BLaER1 treated with 17β-estradiol and CSF1 and Interleukin-3, amounts not matched to agents 10 nM and 100 nM (cell line): Measurements from ENCODE around the gene NBAS.

Source experiments
- H3K27ac ChIP-seq, 11 experiments: shearing (Covaris generic); formaldehyde crosslinking; 2 replicates each; pipeline ENCODE4 v1.8.1; 2022
- H3K27me3 ChIP-seq, 11 experiments: shearing (Covaris generic); formaldehyde crosslinking; 2 replicates each; pipeline ENCODE4 v1.8.1; 2022
- H3K36me3 ChIP-seq, 11 experiments: shearing (Covaris generic); formaldehyde crosslinking; 2 replicates each; pipeline ENCODE4 v1.8.1; 2022
- H3K4me1 ChIP-seq, 10 experiments: shearing (Covaris generic); formaldehyde crosslinking; 2 replicates each; pipeline ENCODE4 v1.8.1; 2022
- H3K4me2 ChIP-seq, 11 experiments: shearing (Covaris generic); formaldehyde crosslinking; 2 replicates each; pipeline ENCODE4 v1.8.1; 2022
- H3K4me3 ChIP-seq, 10 experiments: shearing (Covaris generic); formaldehyde crosslinking; 2 replicates each; pipeline ENCODE4 v1.8.1; 2022
- H3K9ac ChIP-seq, 11 experiments: shearing (Covaris generic); formaldehyde crosslinking; 2 replicates each; pipeline ENCODE4 v1.8.1; 2022
- H3K9me3 ChIP-seq, 11 experiments: shearing (Covaris generic); formaldehyde crosslinking; replicated peaks in 1 of 11; 2 replicates each; pipeline ENCODE4 v1.8.1; 2022
- H4K20me1 ChIP-seq, 11 experiments: shearing (Covaris generic); formaldehyde crosslinking; 2 replicates each; pipeline ENCODE4 v1.8.1; 2022
- Cebpa-rat ChIP-seq, 11 experiments: shearing (Covaris generic); IDR thresholded peaks; 2 replicates each; pipeline ENCODE4 v1.8.1; 2022

Gene NBAS

DNA sequence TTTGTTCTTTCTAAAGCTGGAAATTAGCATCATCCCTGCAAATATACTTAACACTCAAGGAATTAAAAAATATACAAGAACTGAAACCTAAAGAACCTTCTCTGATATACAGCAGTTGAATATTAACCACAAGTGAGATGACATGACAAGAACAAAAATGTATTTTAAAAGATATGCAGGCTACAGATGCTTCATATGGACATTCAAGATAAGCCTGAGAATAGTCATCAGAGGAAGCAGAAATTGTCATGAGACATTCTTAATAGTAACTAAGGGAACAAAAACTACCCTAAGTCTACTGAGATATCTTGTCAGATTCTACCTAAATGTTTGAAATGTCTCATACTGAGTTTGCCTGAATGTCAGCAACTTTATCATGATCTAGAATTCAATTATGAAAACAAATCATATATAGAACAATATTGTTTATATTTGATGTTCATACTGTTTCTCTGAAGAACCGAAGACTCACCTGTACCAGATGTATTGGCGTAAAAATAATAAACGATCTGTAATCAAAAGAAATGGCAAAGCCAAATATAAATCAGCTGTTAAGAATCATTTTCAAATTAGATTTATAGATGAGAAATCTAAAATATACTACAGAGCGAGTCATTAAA lies 4.7 kb downstream of the NBAS start:
- TF ChIP-seq Cebpa-rat (IDR thresholded peaks at IDR 0.05) = no peak
- H3K4me1 ChIP-seq = peaks cover 10 to 17% (median 15%) of the 10 kb centered on the region in 10 experiments
- no peaks in the 10 kb centered on the region for H3K27me3 ChIP-seq
- H3K4me3 ChIP-seq = no peak overlapping the region
- H4K20me1 ChIP-seq = peaks cover 0 to 18% (median 0%) of the 10 kb centered on the region in 11 experiments; a peak in 5 of 22 replicates
- H3K36me3 ChIP-seq = peaks cover 10 to 49% (median 37%) of the 10 kb centered on the region in 11 experiments; a peak in 21 of 22 replicates
- H3K4me2 ChIP-seq = no peak overlapping the region
- H3K27ac ChIP-seq = no peak overlapping the region
- no peak overlapping the region for H3K9ac ChIP-seq
- no peaks in the 10 kb centered on the region for H3K9me3 ChIP-seq

DNA sequence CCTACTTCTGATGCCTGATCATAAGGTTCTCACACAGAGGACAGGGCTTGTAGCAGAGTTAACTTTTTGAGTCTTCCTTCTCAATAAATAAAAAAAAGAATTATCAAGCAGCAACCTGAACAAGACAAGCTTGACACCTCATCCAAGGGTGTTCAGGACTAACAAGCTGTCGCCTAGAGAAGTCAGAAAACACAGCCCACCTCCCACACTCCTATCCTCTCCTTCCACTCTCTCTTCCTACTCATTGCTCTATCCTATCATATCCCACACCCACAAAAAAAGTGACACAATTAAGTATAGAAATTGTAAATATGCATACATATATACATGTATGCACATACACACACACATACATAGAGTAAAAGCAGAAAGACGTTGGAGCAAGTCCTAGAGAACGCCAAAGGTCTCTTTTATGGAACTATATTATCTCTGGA lies 5.4 kb downstream of the NBAS start:
- Histone ChIP-seq H3K36me3 (peaks cover 12 to 53% (median 41%) of the 10 kb centered on the region in 11 experiments; a peak in 21 of 22 replicates), H3K4me3 (no peak overlapping the region), H3K27me3 (no peaks in the 10 kb centered on the region), H3K9ac (no peak overlapping the region), H3K9me3 (no peaks in the 10 kb centered on the region), H4K20me1 (peaks cover 0 to 18% (median 0%) of the 10 kb centered on the region in 11 experiments; a peak in 5 of 22 replicates), H3K4me2 (no peak overlapping the region), H3K4me1 (peaks cover 10 to 17% (median 14%) of the 10 kb centered on the region in 10 experiments), H3K27ac (no peak overlapping the region)
- TF ChIP-seq Cebpa-rat (IDR thresholded peaks at IDR 0.05) = no peak

DNA sequence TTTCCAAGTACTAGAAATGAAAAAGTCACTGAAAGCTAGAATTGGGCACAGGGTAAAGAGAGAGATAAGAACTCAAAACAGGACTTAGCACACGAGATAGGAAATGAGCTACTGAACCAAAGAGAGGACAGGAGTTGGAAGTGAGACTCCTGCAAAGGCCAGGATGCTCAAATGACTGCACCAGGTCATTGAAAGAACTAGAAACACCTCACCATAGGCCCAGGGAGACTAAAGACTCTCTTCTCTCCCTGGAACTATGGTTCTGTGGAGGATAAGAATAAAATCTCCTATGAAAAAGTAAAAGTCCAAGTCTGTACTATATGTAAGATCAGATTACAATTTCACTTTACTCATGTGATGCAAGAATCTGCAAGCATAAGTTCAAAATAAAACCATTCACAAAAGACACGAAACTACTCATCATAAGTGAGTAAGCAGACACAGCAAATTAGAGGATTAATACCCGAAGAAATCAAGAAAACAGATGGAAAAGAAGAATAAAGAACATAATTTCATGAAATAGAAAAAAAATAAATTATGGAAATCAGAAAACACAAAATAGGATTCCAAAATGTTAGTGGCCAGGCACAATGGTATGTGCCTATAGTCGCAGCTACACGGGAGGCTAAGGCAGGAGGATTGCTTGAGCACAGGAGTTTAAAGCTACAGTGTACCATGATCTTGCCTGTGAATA lies 6.5 kb downstream of the NBAS start:
- TF ChIP-seq Cebpa-rat (IDR thresholded peaks at IDR 0.05) = no peak
- no peak overlapping the region for H3K4me2 ChIP-seq
- H3K27ac ChIP-seq = no peak overlapping the region
- H3K4me3 ChIP-seq = no peak overlapping the region
- H3K9ac ChIP-seq = no peak overlapping the region
- H3K27me3 ChIP-seq = no peaks in the 10 kb centered on the region
- H3K9me3 ChIP-seq = no peaks in the 10 kb centered on the region
- H3K36me3 ChIP-seq = peaks cover 21 to 64% (median 46%) of the 10 kb centered on the region in 11 experiments; a peak in 21 of 22 replicates
- H3K4me1 ChIP-seq = peaks cover 4 to 11% (median 9%) of the 10 kb centered on the region in 10 experiments
- peaks cover 0 to 12% (median 0%) of the 10 kb centered on the region in 11 experiments; a peak in 5 of 22 replicates for H4K20me1 ChIP-seq

DNA sequence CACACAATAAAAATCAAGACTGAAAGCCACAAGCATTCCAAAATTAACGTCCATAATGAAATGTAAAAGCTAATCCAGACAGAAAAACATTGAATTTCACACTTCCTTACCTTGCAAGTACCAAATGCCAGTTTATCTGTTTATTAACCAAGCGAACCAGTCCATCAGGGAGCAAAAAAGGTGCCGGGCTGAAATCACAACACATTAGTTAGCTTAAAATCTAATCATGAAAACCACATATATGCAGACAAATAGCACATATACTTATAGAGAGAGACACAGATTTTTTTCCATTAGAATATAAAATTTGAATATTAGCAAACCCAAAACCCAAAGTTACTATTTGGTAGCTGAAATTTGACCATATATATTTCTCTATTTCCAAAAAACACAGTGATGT lies 7.2 kb downstream of the NBAS start:
- Histone ChIP-seq H4K20me1 (peaks cover 0 to 6% (median 0%) of the 10 kb centered on the region in 11 experiments; a peak in 4 of 22 replicates), H3K27me3 (no peaks in the 10 kb centered on the region), H3K4me1 (peaks cover 0 to 4% (median 2%) of the 10 kb centered on the region in 10 experiments; a peak in 7 of 20 replicates), H3K4me2 (no peak overlapping the region), H3K36me3 (peaks cover 27 to 71% (median 51%) of the 10 kb centered on the region in 11 experiments), H3K9ac (no peak overlapping the region), H3K9me3 (no peaks in the 10 kb centered on the region), H3K27ac (no peak overlapping the region), H3K4me3 (no peak overlapping the region)
- TF ChIP-seq Cebpa-rat (IDR thresholded peaks at IDR 0.05) = no peak

DNA sequence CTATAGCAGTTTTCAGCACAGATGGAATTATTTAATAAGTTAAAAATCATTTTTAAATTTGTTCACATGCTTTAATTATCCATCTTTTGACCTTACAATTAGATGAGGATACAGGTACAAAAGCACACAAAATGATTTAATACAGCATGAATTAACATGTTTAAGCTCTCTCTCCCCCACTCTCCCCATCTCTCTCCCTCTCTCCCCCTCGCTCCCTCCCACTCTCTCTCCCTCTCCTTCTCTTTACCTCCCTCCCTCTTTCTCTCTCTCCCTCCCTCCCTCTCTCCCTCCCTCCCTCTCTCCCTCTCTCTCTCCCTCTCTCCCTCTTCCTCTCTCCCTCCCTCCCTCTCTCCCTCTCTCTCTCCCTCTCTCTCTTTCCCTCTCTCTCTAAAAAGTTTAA lies 7.6 kb downstream of the NBAS start:
- H3K27me3 ChIP-seq = no peaks in the 10 kb centered on the region
- H4K20me1 ChIP-seq = peaks cover 0 to 6% (median 0%) of the 10 kb centered on the region in 11 experiments; a peak in 3 of 22 replicates
- no peak for TF ChIP-seq Cebpa-rat (IDR thresholded peaks at IDR 0.05)
- no peak overlapping the region for H3K9ac ChIP-seq
- H3K27ac ChIP-seq = no peak overlapping the region
- peaks cover 28 to 75% (median 55%) of the 10 kb centered on the region in 11 experiments for H3K36me3 ChIP-seq
- no peak overlapping the region for H3K4me2 ChIP-seq
- no peak overlapping the region for H3K4me3 ChIP-seq
- no peaks in the 10 kb centered on the region for H3K9me3 ChIP-seq
- no peaks in the 10 kb centered on the region for H3K4me1 ChIP-seq

DNA sequence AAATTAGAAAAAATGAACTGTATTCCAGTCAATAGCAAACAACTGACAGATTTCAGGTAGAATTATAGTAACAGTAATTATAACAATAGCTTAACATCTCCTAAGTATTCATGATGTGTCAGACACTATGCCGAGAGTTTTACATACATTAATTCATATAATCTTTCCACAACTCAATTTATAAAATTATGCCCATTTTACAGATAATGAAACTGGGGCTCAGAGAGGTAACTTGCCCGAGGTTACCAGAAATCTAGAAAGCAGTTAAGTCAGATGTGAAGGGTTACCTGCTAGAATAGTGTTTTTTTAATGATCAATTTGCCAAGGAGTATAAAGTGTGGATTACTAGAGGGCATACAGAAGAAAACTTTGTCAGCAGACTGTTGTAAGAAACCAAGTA lies 12.2 kb downstream of the NBAS start:
- no peak overlapping the region for H3K27ac ChIP-seq
- no peak overlapping the region for H3K9ac ChIP-seq
- H3K4me1 ChIP-seq = no peaks in the 10 kb centered on the region
- no peak for TF ChIP-seq Cebpa-rat (IDR thresholded peaks at IDR 0.05)
- no peaks in the 10 kb centered on the region for H4K20me1 ChIP-seq
- no peak overlapping the region for H3K4me2 ChIP-seq
- H3K4me3 ChIP-seq = no peak overlapping the region
- peaks cover 38 to 77% (median 52%) of the 10 kb centered on the region in 11 experiments for H3K36me3 ChIP-seq
- no peaks in the 10 kb centered on the region for H3K9me3 ChIP-seq
- H3K27me3 ChIP-seq = no peaks in the 10 kb centered on the region

DNA sequence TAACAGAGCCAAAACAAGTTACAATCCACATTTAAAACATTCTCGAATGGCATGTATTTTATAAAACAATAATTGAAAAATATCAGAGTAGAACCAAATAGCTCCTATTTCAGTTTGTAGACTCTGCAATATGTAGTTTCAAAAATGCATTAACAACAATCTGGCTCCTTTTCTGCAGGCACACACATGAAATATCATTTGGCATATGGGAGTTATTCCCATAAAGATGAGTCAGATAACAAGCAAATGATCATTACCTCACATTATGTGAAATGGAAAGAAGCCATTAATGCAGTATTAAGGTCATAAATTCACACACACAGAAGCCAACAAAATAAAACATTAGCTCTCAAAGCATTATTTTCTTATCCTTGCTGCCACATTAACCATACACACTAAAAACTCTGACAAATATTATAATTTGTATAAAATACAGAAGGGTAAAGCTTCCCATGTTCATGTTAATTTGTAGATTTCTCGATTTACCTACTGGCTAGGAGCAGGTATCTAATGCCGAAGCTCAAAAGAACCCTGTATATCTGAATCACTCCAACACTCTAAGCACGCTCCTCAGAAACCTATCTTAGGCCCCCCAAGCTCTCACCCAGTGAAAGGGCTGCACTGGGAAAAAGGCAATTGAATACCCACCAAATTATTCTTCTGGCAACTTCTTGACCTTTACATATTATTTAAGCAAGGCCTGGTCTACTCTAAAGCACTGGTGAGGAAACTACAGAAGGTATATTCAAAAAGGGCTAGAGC lies 13.8 kb downstream of the NBAS start:
- H3K27me3 ChIP-seq = no peaks in the 10 kb centered on the region
- no peaks in the 10 kb centered on the region; a peak in 1 of 22 replicates for H4K20me1 ChIP-seq
- H3K9me3 ChIP-seq = no peaks in the 10 kb centered on the region
- H3K36me3 ChIP-seq = peaks cover 33 to 76% (median 47%) of the 10 kb centered on the region in 11 experiments
- H3K4me3 ChIP-seq = no peak overlapping the region
- H3K4me2 ChIP-seq = no peak overlapping the region
- H3K27ac ChIP-seq = no peak overlapping the region
- H3K4me1 ChIP-seq = no peaks in the 10 kb centered on the region
- no peak overlapping the region for H3K9ac ChIP-seq
- TF ChIP-seq Cebpa-rat (IDR thresholded peaks at IDR 0.05) = no peak

DNA sequence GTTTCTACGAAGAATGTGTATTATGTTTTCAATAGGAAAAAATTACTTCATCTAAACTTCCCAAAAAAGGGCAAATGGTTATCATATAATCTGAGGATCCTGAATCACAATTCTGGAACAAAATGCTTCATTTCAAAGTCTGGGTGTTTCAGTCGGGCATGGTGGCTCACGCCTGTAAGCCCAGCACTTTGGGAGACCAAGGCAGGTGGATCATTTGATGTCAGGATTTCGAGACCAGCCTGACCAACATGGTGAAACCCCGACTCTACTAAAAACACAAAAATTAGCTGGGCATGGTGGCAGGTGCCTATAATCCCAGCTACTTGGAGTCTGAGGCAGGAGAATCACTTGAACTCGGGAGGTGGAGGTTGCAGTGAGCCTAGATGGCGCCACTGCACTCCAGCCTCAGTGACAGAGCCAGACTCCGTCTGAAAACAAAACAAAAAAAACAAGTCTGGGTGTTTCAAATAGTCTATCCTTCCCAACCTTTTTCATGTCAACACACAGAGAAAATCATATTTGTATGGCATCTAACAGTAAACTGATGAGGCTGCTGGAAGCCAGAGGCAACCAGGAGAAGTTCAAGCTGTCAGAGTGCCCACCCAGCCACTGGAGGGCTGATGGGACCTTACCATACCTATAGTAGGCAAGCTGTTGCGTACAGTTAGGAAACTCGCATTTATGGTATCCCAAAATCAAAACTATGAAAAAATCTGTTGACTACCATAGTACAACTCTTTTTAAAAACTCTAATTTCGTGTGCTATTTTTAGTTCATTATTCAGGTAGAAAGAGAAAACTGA lies 14.6 kb downstream of the NBAS start:
- H4K20me1 ChIP-seq = no peaks in the 10 kb centered on the region; a peak in 1 of 22 replicates
- H3K4me1 ChIP-seq = no peaks in the 10 kb centered on the region
- no peak overlapping the region for H3K4me3 ChIP-seq
- no peak overlapping the region for H3K9ac ChIP-seq
- TF ChIP-seq Cebpa-rat (IDR thresholded peaks at IDR 0.05) = no peak
- H3K36me3 ChIP-seq = peaks cover 28 to 68% (median 46%) of the 10 kb centered on the region in 11 experiments
- H3K4me2 ChIP-seq = no peak overlapping the region
- no peak overlapping the region for H3K27ac ChIP-seq
- no peaks in the 10 kb centered on the region for H3K27me3 ChIP-seq
- H3K9me3 ChIP-seq = no peaks in the 10 kb centered on the region
